AG10803 (cell line): ENCODE measurements around the gene PRIM1.
"Not testable (repeated sequence)": the region's sequence is repeated elsewhere in the genome, so short reads cannot be mapped to it uniquely, and the experiment has no call there.

ENCODE experiments used
- DNase-seq: peaks from one replicate; pipeline ENCODE4 v3.0.0; 2010; ENCODE audit warnings: low read depth
- H3K4me3 ChIP-seq: 2 replicates; pipeline ENCODE4 v1.5.1; 2011; ENCODE audit warnings: mild to moderate bottlenecking, low read length, control low read depth
- TF ChIP-seq, protein P1 (sequence below): conservative IDR thresholded peaks from 2 replicates; pipeline ENCODE4 v1.5.1; 2011; ENCODE audit warnings: mild to moderate bottlenecking, low read length, control low read depth, inconsistent platforms

Gene PRIM1

DNA sequence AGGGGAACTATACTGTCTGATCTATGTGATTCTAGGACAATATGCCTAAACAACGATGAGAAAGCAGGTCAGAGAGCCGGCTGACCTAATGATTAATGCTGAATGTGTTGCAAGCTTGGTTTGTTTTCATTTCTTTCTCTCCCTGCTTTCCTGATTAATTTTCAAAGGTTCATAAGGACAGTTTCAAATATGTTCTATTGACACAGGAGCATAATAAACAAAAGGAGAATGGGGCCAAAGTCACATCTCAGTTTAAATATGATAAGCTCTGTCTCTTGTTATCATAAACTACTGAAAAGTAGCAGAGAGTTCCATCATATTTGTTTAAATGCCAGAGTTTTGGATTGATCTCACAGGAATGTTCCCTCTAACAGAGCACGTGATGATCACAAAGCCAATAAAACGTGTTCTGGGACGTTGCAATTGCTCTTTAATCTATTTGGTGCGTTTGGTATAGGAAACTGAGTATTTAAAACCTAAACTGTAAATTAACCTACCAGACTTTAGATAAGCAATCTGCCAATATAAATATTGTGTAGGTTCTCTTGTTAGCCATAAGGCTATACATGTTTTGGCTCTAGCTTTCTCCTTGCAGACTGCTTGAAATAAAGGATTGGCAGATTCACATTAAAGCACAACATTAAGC is 7.3 kb upstream of the PRIM1 start:
- no peak for DNase-seq
- no peak overlapping the region for H3K4me3 ChIP-seq
- TF ChIP-seq, protein P1, sequence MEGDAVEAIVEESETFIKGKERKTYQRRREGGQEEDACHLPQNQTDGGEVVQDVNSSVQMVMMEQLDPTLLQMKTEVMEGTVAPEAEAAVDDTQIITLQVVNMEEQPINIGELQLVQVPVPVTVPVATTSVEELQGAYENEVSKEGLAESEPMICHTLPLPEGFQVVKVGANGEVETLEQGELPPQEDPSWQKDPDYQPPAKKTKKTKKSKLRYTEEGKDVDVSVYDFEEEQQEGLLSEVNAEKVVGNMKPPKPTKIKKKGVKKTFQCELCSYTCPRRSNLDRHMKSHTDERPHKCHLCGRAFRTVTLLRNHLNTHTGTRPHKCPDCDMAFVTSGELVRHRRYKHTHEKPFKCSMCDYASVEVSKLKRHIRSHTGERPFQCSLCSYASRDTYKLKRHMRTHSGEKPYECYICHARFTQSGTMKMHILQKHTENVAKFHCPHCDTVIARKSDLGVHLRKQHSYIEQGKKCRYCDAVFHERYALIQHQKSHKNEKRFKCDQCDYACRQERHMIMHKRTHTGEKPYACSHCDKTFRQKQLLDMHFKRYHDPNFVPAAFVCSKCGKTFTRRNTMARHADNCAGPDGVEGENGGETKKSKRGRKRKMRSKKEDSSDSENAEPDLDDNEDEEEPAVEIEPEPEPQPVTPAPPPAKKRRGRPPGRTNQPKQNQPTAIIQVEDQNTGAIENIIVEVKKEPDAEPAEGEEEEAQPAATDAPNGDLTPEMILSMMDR: no peak

DNA sequence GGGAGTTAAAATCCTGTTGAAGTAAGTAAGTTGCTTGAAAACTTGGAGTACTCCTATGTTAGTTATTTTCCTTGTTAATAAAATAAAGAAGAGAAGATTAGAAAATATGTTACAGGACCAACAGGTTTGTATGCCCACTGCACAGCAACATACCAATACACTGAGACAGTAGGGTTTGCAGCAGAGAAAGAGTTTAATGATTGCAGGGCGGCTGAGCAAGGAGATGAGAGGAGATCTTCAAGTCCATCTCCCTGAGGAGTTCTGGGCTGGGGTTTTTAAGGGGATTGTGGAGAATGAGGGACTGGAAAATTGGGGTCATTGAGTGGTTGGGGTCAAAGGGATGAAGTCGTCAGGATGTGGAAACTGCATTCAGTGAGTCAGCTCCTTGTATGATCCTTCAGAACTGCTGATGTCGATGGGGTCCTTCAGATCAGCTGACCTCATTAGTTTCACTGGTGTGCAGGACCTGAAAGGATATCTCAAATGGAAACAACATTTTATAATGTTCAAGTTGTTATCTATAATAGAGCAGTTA is 6.7 kb upstream of the PRIM1 start:
- TF ChIP-seq, protein P1: no peak
- H3K4me3 ChIP-seq: no peak overlapping the region
- no peak for DNase-seq

DNA sequence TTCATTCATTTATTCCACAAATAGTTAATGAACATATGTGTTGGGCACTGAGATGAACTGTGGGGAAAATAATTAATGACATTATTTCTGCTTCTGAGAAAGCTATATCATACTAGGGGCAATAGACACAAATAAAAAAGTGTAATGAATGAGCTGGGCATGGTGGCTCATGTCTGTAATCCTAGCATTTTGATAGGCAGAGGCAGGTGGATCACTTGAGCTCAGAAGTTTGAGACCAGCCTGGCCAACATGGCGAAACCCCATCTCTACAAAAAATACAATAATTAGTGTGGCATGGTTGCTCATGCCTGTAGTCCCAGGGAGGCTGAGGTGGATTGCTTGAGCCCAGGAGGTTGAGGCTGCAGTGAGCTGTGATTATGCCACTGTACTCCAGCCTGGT is 5.8 kb upstream of the PRIM1 start:
- not testable (repeated sequence) for DNase-seq, H3K4me3 ChIP-seq

DNA sequence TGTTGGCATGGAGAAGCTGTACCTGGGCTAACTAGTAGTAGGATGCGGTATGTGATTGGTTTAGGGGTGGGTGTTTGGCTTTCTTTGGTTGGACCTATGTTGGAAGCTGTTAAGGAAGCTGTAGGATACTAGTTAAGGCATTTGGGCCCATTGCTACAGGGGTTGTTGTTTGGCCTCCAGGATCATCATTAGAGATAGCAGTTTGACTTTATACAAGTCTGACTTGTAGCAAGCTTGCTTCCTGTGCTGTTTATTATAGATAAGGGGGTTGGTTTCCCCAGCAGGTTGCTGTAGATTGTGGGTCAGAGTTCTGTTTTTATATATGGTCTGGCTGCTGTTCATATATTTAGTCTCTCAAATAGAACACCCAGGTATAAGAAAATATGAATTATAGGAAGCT is 1.4 kb upstream of the PRIM1 start:
- no peak overlapping the region for H3K4me3 ChIP-seq
- no peak for DNase-seq
- TF ChIP-seq, protein P1: no peak

DNA sequence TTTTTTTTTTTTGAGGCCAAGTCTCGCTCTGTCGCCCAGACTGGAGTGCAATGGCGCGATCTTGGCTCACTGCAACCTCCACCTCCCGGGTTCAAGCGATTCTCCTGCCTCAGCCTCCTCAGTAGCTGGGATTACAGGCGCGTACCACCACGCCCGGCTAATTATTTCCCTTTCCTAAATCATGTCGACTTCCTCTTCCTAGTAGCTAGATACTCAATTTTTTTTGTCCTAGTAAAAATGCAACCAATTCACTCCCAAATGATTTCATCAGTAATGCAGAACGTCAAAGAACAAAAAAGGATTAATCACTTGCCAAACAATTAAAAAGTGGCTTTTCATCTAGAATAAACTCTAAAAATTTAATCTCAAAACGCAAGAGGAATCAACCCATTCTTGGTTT is 1.5 kb downstream of the PRIM1 start:
- DNase-seq, H3K4me3 ChIP-seq: not testable (repeated sequence)

DNA sequence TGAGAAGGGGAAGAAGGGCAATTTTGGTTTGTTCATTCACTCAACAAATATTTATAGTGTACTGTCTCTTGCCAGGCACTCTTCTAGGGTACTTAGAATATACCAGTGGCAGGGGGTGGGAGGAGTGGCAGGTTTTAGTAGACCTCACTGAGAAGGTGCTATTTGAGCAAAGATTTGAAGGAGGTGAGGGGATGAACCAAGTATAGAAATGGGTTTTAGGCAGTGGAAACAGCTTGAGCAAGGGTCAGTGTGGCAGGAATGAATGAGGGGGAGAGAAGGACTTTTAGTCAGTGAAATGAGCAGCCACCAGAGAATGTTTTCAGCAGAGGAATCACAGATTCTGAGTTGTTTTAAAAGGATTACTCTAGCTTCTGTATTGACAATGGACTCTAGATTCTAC is 2.3 kb downstream of the PRIM1 start:
- TF ChIP-seq, protein P1: no peak
- H3K4me3 ChIP-seq: no peak overlapping the region
- DNase-seq: no peak

DNA sequence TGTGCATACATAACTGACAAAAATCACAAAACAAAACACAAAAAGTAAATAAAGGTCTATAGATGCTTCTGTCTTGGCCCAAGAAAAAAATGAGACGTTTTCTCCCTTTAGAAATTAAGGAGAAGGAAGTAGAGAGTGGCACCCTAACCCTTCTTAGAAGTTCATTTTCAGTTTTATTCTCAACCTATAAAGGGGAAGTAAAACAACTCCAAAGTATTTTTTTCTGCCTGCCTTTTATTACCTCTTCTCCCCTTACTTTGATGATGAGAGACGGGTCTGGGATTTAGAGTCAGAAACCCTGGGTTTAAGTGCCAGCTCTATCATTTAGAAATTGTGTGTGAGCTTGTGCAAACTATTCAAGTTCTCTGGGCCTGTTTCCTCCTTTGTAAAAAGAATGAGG is 2.8 kb downstream of the PRIM1 start:
- no peak overlapping the region for H3K4me3 ChIP-seq
- TF ChIP-seq, protein P1: no peak
- no peak for DNase-seq

DNA sequence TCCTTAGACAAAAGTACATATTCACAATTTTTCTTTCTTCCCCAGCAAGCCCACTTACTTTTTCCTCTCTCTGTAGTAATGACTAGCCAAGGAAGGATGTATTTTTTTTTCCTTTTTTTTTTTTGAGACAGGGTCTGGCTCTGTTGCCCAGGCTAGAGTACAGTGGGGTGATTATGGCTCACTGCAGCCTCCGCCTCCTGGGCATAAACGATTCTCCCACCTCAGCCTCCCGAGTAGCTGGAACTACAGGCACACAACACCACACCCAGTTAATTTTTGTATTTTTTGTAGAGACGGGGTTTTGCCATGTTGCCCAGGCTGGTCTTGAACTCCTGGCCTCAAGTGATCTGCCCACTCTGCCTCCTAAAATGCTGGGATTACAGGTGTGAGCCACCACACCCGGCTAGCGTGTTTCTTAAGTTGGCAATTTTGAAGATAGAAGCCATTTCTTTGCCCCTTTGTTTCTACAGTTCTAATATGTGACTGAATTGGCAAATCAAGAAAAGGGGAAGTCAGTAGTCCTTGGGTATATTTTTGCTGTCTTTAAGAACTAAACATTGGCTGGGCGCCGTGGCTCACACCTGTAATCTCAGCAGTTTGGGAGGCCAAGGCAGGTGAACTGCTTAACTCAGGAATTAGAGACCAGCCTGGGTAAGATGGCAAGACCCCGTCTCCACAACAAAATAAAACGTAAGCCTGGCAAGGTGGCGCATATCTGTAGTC is 23.8 kb downstream of the PRIM1 start:
- DNase-seq: no peak
- H3K4me3 ChIP-seq: no peak overlapping the region
- TF ChIP-seq, protein P1: no peak

DNA sequence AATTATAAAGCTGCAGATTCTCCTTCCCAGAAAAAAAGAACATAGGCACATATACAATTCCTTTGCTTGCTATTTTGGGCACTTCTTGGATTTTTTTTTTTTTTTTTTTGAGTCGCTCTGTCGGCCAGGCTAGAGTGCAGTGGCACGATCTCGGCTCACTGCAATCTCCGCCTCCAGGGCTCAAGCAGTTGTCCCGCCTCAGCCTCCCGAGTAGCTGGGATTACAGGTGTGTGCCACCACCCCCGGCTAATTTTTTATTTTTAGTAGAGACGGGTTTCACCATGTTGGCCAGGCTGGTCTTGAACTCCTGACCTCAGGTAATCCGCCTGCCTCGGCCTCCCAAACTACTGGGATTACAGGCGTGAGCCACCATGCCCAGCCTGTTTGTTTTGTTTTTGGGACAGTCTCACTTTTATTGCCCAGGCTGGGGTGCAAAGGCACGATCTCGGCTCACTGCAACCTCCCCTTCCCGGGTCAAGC is 25.9 kb downstream of the PRIM1 start:
- H3K4me3 ChIP-seq: peak overlapping the region; percentile 100
- not testable (repeated sequence) for DNase-seq
